Ovary (tissue), 9 donors: ENCODE results near the gene CREB1. TPM values are rescaled to one million over a fixed set of nuclear protein-coding genes. Genes with fewer than 3 reads are reported as not detected.

Experiments
- DNase-seq, 5 donors: peaks; one replicate each; pipeline ENCODE4 v3.0.0-alpha.2; 2019 to 2020
- H3K27ac ChIP-seq, 2 donors: fragments of 200-600 bp; one replicate each; pipeline versions ENCODE4 v1.5.1 to v1.8.0; 2019 to 2022
- H3K27me3 ChIP-seq: fragments of 200-600 bp; one replicate; pipeline ENCODE4 v1.8.0; 2022
- H3K36me3 ChIP-seq: fragments of 200-600 bp; sonication (generic); one replicate; pipeline ENCODE4 v1.5.1; 2019
- H3K4me1 ChIP-seq: one replicate; pipeline ENCODE4 v1.8.1; 2013; ENCODE audit warnings: mild to moderate bottlenecking, moderate library complexity; ENCODE audit not compliant: insufficient read depth
- H3K4me3 ChIP-seq: fragments of 200-600 bp; sonication (generic); one replicate; pipeline ENCODE4 v1.5.1; 2017
- H3K9me3 ChIP-seq, 2 donors: fragments of 200-600 bp in 1 of 2; sonication (generic) in 1 of 2; one replicate each; pipeline versions ENCODE4 v1.5.1 to v1.8.1; 2013 to 2019; ENCODE audit warnings: mild to moderate bottlenecking in 1 of 2, moderate library complexity in 1 of 2
- CTCF ChIP-seq, 3 donors: fragments of 450-650 bp in 2 of 3; fragments of 200-600 bp in 1 of 3; IDR thresholded peaks; one replicate each; pipeline versions ENCODE4 v1.5.1 to v1.8.0; 2016 to 2022; ENCODE audit warnings: antibody characterized with exemption in 3 of 3, mild to moderate bottlenecking in 1 of 3
- EP300 ChIP-seq: sonication (generic); formaldehyde crosslinking; IDR thresholded peaks from one replicate; pipeline ENCODE4 v1.6.1; 2017; ENCODE audit warnings: antibody characterized with exemption
- POLR2A ChIP-seq: fragments of 450-650 bp; IDR thresholded peaks from one replicate; pipeline ENCODE4 v1.6.1; 2017; ENCODE audit warnings: antibody characterized with exemption, mild to moderate bottlenecking, moderate library complexity
- WGBS, 3 donors: extraction: QIAGEN DNeasy Blood & Tissue Kit in 1 of 3; methylation state at CpG; one replicate each; pipeline versions ENCODE4 v1.1.5 to v1.1.7; 2013 to 2017; 5-methylcytosine and 5-hydroxymethylcytosine counted together
- intact Hi-C, 4 donors: fragments of 100-400 bp; cut with DNase I; formaldehyde crosslinking; loops; one replicate each; pipeline versions ENCODE4 v1.11.0 to v1.15.1; 2022 to 2023
- polyA plus RNA-seq, 2 donors: library from polyadenylated mRNA; stranded (reverse); fragments of 200-250 nt in 1 of 2; fragments of 350-450 nt in 1 of 2; fragmentation: Illumina TruSeq in 1 of 2; extraction: RNeasy Lipid Tissue Mini Kit (QIAGEN cat#74804) in 1 of 2; gene quantifications; one replicate each; pipeline ENCODE4 v1.2.3, GENCODE V29; 2013 to 2014
- total RNA-seq, 7 donors: library from RNA; depleted of rRNA in 2 of 7; stranded (reverse); fragments of >200 nt in 2 of 7; fragmentation: NEBNext Ultra II Directional in 3 of 7; extraction: Animal tissue kit (Norgen Biotek cat#: 25700) in 3 of 7; gene quantifications; one replicate each; pipeline versions ENCODE4 v1.1.0 to v1.2.4, GENCODE V29; 2016 to 2023
- donor health status: DM: no; HTN: no; CAD: no; lungs with moderate emphysema.
- donor health status: DM: no; HTN: no; CAD: no.
- donor health status: Bipolar disorder and iron deficiency.
- donor health status: DM: yes; HTN: yes; CAD: no.
- donor health status: DM: no; HTN: no; CAD: no.
- donor health status: DM: yes; HTN: yes; CAD: no.

CREB1 gene
- total and polyA plus RNA-seq, 9 donors = 10.8 to 79.6 (median 60.2) TPM

DNA sequence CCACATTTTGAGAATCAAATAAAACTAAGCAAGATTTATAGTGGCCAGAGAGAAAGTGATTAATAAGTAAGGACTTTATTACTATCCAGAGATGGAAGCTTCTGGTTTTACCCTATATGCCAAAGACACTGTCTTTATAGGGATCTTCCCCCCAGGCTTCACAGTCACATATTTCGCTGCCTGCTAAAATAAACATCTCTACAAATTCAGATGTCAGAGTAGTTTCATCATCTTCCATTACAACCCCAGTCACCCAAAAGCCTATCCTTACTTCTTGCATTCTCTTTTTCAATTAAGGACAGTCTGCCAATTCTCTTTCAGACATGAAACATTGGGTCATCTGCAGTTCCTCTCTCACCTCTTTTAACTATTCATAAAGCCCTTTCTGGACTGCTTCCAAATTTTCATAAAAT lies 28.3 kb downstream of the CREB1 start:
- no peak for DNase-seq
- H3K4me3 ChIP-seq = no peak overlapping the region
- no peak overlapping the region for H3K27ac ChIP-seq
- 88 to 96% (median 95%) methylated on average over 1 of the region's 1 CpG for WGBS, 3 donors
- H3K4me1 ChIP-seq = no peaks in the 10 kb centered on the region
- intact Hi-C loops = no loop called here
- TF ChIP-seq POLR2A = no peak
- TF ChIP-seq CTCF (IDR thresholded peaks at IDR 0.05) = no peak
- no peak for TF ChIP-seq EP300
- no peaks in the 10 kb centered on the region for H3K27me3 ChIP-seq
- no peaks in the 10 kb centered on the region for H3K9me3 ChIP-seq
- H3K36me3 ChIP-seq = no peaks in the 10 kb centered on the region

GRCh38 chr2:207561386-207562080 lies 31.8 kb downstream of the CREB1 start:
- DNase-seq = no peak
- no peaks in the 10 kb centered on the region for H3K27me3 ChIP-seq
- 89% methylated on average over 6 of the region's 6 CpGs for WGBS, 3 donors
- no peaks in the 10 kb centered on the region for H3K9me3 ChIP-seq
- TF ChIP-seq POLR2A (no peak), CTCF (IDR thresholded peaks at IDR 0.05) (no peak), EP300 (no peak)
- no peak overlapping the region for H3K27ac ChIP-seq
- no peak overlapping the region for H3K4me3 ChIP-seq
- H3K4me1 ChIP-seq = no peaks in the 10 kb centered on the region
- intact Hi-C loops = no loop called here
- no peaks in the 10 kb centered on the region for H3K36me3 ChIP-seq

- 76 to 80% (median 77%) methylated on average over 7 of the region's 7 CpGs for WGBS, 3 donors
- H3K36me3 ChIP-seq = no peaks in the 10 kb centered on the region
- no peak for DNase-seq
- no peak overlapping the region for H3K27ac ChIP-seq
- intact Hi-C loops = no loop called here
- no peaks in the 10 kb centered on the region for H3K27me3 ChIP-seq
- H3K4me1 ChIP-seq = no peaks in the 10 kb centered on the region
- H3K4me3 ChIP-seq = no peak overlapping the region
- no peak for TF ChIP-seq CTCF (IDR thresholded peaks at IDR 0.05)
- no peak for TF ChIP-seq EP300
- TF ChIP-seq POLR2A = no peak
- H3K9me3 ChIP-seq = no peaks in the 10 kb centered on the region
Measured at GRCh38 chr2:207565736-207566500, 36.2 kb downstream of the CREB1 start.

DNA sequence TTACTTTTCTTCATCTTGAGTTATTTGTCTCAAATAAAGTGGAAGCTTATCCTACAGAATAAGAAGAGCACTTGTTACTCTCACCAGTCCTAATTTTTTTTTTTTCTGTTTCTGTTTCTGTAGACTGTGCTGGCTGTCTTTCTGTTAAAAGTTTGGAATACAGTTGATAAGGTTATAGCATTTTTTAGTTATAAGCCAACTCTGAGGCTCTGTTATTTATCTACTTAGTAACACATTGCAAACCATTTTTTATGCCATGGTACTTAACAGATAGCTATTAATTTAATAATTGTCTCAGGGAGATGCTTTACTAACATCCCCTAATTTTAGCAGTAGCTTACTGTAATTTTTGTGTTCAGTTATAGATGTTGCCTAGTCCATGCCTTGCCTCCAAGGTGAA lies 37.9 kb downstream of the CREB1 start:
- intact Hi-C loops = no loop called here
- Histone ChIP-seq H3K4me1 (no peaks in the 10 kb centered on the region), H3K4me3 (no peak overlapping the region), H3K27ac (no peak overlapping the region), H3K36me3 (no peaks in the 10 kb centered on the region), H3K27me3 (no peaks in the 10 kb centered on the region), H3K9me3 (no peaks in the 10 kb centered on the region)
- no peak for TF ChIP-seq POLR2A
- no peak for TF ChIP-seq CTCF (IDR thresholded peaks at IDR 0.05)
- no peak for TF ChIP-seq EP300
- DNase-seq = no peak
